PFSK-1 (cell line): Measurements from ENCODE around the gene GIPC2.

Experiments used
- FOXP2 ChIP-seq: optimal IDR thresholded peaks from 2 replicates; pipeline ENCODE3; 2011; ENCODE audit warnings: borderline replicate concordance, control low read depth, inconsistent platforms; ENCODE audit not compliant: insufficient read depth; ENCODE audit errors: extremely low read length, extremely low read depth
- POLR2AphosphoS5 ChIP-seq: IDR thresholded peaks from 2 replicates; pipeline ENCODE4 v1.6.1; 2012; ENCODE audit warnings: low read depth, mild to moderate bottlenecking, control low read depth, low read length, moderate library complexity
- REST ChIP-seq, 2 experiments: IDR thresholded peaks; 2 replicates each; pipeline versions ENCODE4 v1.6.1 to v1.8.0; 2011 to 2012; ENCODE audit warnings: low read depth in 2 of 2, low read length in 2 of 2, control low read depth in 1 of 2, inconsistent platforms in 1 of 2, mild to moderate bottlenecking in 1 of 2, moderate library complexity in 1 of 2; ENCODE audit not compliant: insufficient read depth in 1 of 2
- SIN3A ChIP-seq: IDR thresholded peaks from 2 replicates; pipeline ENCODE4 v1.6.1; 2012; ENCODE audit warnings: mild to moderate bottlenecking, low read length, moderate library complexity, borderline replicate concordance; ENCODE audit not compliant: insufficient read depth
- TAF1 ChIP-seq: IDR thresholded peaks from 2 replicates; pipeline ENCODE4 v1.6.1; 2012; ENCODE audit warnings: low read length, control low read depth, borderline replicate concordance; ENCODE audit not compliant: insufficient read depth

GRCh38 chr1:78104322-78104721 is 58.6 kb downstream of the GIPC2 start:
- no peak for TF ChIP-seq POLR2AphosphoS5
- no peak for TF ChIP-seq REST (IDR thresholded peaks at IDR 0.05; ENCODE audit: insufficient read depth in 1 of 2, low read depth in 2 of 2, low read length in 2 of 2)
- TF ChIP-seq SIN3A: no peak
- TF ChIP-seq TAF1: no peak
- no peak for TF ChIP-seq FOXP2
